IMR-90 (cell line): Measurements from ENCODE around the gene RGS14. TPM values are rescaled to one million over a fixed set of nuclear protein-coding genes. Genes with fewer than 3 reads are reported as not detected.

Experiments
- ATAC-seq: fragments of 200-7000 bp; cut with Tn5 transposase; 2 replicates; pipeline ENCODE4 v1.9.1; 2020; ENCODE audit warnings: low read depth, mild to moderate bottlenecking, moderate library complexity
- BruUV-seq: library from RNA; stranded (reverse); fragments of 400-500 nt; replicated peaks from 2 replicates; lab custom pipeline; 2021; lab: Mats Ljungman, UMichigan
- CTCF ChIA-PET: fragments of 300-600 bp; formaldehyde crosslinking; extraction: SDS; loops from one replicate; lab custom pipeline; 2021; ENCODE audit warnings: antibody characterized with exemption; lab: Yijun Ruan, JAX
- POLR2A ChIA-PET: fragments of 300-600 bp; sonication (Branson Sonifier 250); formaldehyde crosslinking; loops from one replicate; lab custom pipeline; 2022; ENCODE audit warnings: antibody characterized with exemption; ENCODE audit not compliant: unreplicated experiment; lab: Charles Lee
- DNase-seq: peaks from one replicate; pipeline ENCODE4 v3.0.0; 2013
- H2AFZ ChIP-seq: replicated peaks from 2 replicates; pipeline ENCODE3; 2013; ENCODE audit warnings: low read length, mild to moderate bottlenecking; ENCODE audit not compliant: poor library complexity
- H2AK5ac ChIP-seq: 2 replicates; pipeline ENCODE4 v1.6.1; 2013; ENCODE audit warnings: low read depth, low read length, inconsistent platforms
- H2AK9ac ChIP-seq: replicated peaks from 2 replicates; pipeline ENCODE3; 2013; ENCODE audit warnings: mild to moderate bottlenecking, low read depth, low read length, moderate library complexity; ENCODE audit not compliant: poor library complexity
- H2BK120ac ChIP-seq: 2 replicates; pipeline ENCODE4 v1.6.1; 2013; ENCODE audit warnings: low read depth, low read length, inconsistent platforms
- H2BK15ac ChIP-seq: 3 replicates; pipeline ENCODE4 v1.6.1; 2013; ENCODE audit warnings: low read depth, low read length, inconsistent platforms
- H2BK20ac ChIP-seq: 2 replicates; pipeline ENCODE4 v1.6.1; 2013; ENCODE audit warnings: low read depth, mild to moderate bottlenecking, inconsistent platforms, low read length, moderate library complexity
- H2BK5ac ChIP-seq: 2 replicates; pipeline ENCODE4 v1.6.1; 2013; ENCODE audit warnings: mild to moderate bottlenecking, low read depth, low read length, inconsistent platforms; ENCODE audit not compliant: poor library complexity, severe bottlenecking
- H3K14ac ChIP-seq: replicated peaks from 2 replicates; pipeline ENCODE4 v1.6.1; 2013; ENCODE audit warnings: low read depth, low read length, inconsistent platforms
- H3K18ac ChIP-seq: 2 replicates; pipeline ENCODE4 v1.6.1; 2013; ENCODE audit warnings: low read depth, low read length, control low read depth
- H3K23ac ChIP-seq: 2 replicates; pipeline ENCODE4 v1.6.1; 2013; ENCODE audit warnings: low read depth, low read length, inconsistent platforms
- H3K27ac ChIP-seq: 2 replicates; pipeline ENCODE4 v1.5.1; 2013; ENCODE audit warnings: mild to moderate bottlenecking, control low read depth, low read length; ENCODE audit not compliant: insufficient read depth
- H3K27me3 ChIP-seq: 2 replicates; pipeline ENCODE4 v1.6.1; 2013; ENCODE audit warnings: low read length; ENCODE audit not compliant: control insufficient read depth, insufficient read depth
- H3K36me3 ChIP-seq: 2 replicates; pipeline ENCODE4 v1.6.1; 2013; ENCODE audit warnings: low read length, mixed read lengths; ENCODE audit not compliant: control insufficient read depth, insufficient read depth
- H3K4ac ChIP-seq: 2 replicates; pipeline ENCODE4 v1.6.1; 2013; ENCODE audit warnings: low read depth, low read length, inconsistent platforms
- H3K4me1 ChIP-seq: 2 replicates; pipeline ENCODE4 v1.6.1; 2013; ENCODE audit warnings: low read length, mixed read lengths; ENCODE audit not compliant: control insufficient read depth, insufficient read depth
- H3K4me2 ChIP-seq: 2 replicates; pipeline ENCODE4 v1.6.1; 2013; ENCODE audit warnings: low read depth, mild to moderate bottlenecking, control low read depth, low read length, moderate library complexity
- H3K4me3 ChIP-seq: 2 replicates; pipeline ENCODE4 v1.5.1; 2013; ENCODE audit warnings: low read depth, mild to moderate bottlenecking, control low read depth, low read length, moderate library complexity; ENCODE audit not compliant: insufficient read depth
- H3K56ac ChIP-seq: 2 replicates; pipeline ENCODE4 v1.6.1; 2013; ENCODE audit warnings: low read length, inconsistent platforms; ENCODE audit not compliant: insufficient read depth; ENCODE audit errors: extremely low read depth
- H3K79me1 ChIP-seq, 2 experiments: 2 replicates each; pipeline ENCODE4 v1.6.1; 2013; ENCODE audit warnings: low read length in 2 of 2, inconsistent platforms in 1 of 2, low read depth in 1 of 2
- H3K9ac ChIP-seq: 2 replicates; pipeline ENCODE4 v1.6.1; 2013; ENCODE audit warnings: low read depth, low read length, control low read depth
- H3K9me1 ChIP-seq: 2 replicates; pipeline ENCODE4 v1.6.1; 2013; ENCODE audit warnings: low read length, inconsistent platforms; ENCODE audit not compliant: insufficient read depth
- H3K9me3 ChIP-seq: 2 replicates; pipeline ENCODE4 v1.6.1; 2013; ENCODE audit warnings: low read length; ENCODE audit not compliant: control insufficient read depth, insufficient read depth
- H4K20me1 ChIP-seq: 2 replicates; pipeline ENCODE4 v1.6.1; 2013; ENCODE audit warnings: low read length, inconsistent platforms; ENCODE audit not compliant: insufficient read depth
- H4K5ac ChIP-seq: 2 replicates; pipeline ENCODE4 v1.6.1; 2013; ENCODE audit warnings: mild to moderate bottlenecking, low read depth, low read length, control low read depth
- H4K8ac ChIP-seq, 2 experiments: 2 replicates each; pipeline ENCODE4 v1.6.1; 2013; ENCODE audit warnings: low read depth in 2 of 2, low read length in 2 of 2, control low read depth in 1 of 2, inconsistent platforms in 1 of 2
- H4K91ac ChIP-seq: 2 replicates; pipeline ENCODE4 v1.6.1; 2013; ENCODE audit warnings: low read depth, low read length, inconsistent platforms; ENCODE audit not compliant: insufficient read depth
- POLR2A ChIP-seq: IDR thresholded peaks from 2 replicates; pipeline ENCODE4 v1.6.1; 2012; ENCODE audit warnings: mild to moderate bottlenecking, low read depth, low read length
- RAD21 ChIP-seq: IDR thresholded peaks from 2 replicates; pipeline ENCODE4 v1.6.1; 2012; ENCODE audit warnings: low read length, improper control_type of control experiment
- RFX5 ChIP-seq: IDR thresholded peaks from 2 replicates; pipeline ENCODE4 v1.8.0; 2012; ENCODE audit warnings: low read depth, mild to moderate bottlenecking, low read length, moderate library complexity
- SMC3 ChIP-seq: fragments of 150-350 bp; IDR thresholded peaks from 2 replicates; pipeline ENCODE4 v1.6.1; 2016; ENCODE audit warnings: low read depth, mild to moderate bottlenecking, antibody characterized with exemption, low read length, moderate library complexity
- USF2 ChIP-seq: fragments of 150-350 bp; IDR thresholded peaks from 2 replicates; pipeline ENCODE4 v1.6.1; 2017; ENCODE audit warnings: mild to moderate bottlenecking, antibody characterized with exemption, low read length, low read depth
- WGBS, 2 experiments: methylation state at CpG; one replicate each; pipeline versions ENCODE4 v1.1.5 to v1.1.7; 2013; ENCODE audit warnings: missing lambda C conversion rate in 2 of 2; ENCODE audit not compliant: insufficient read length in 1 of 2; ENCODE audit errors: extremely low coverage in 2 of 2; 5-methylcytosine and 5-hydroxymethylcytosine counted together
- dilution Hi-C: fragments of 300-500 bp; cut with HindIII; formaldehyde crosslinking; loops from one replicate; pipeline ENCODE4 v1.14.3; 2018; ENCODE audit warnings: low sequenced_read_pairs; ENCODE audit not compliant: unreplicated experiment
- in situ Hi-C: fragments of 300-500 bp; cut with MboI; formaldehyde crosslinking; loops from 3 replicates; pipeline ENCODE4 v1.14.3; 2019; ENCODE audit warnings: low sequenced_read_pairs, inconsistent platforms, mixed read lengths
- intact Hi-C: fragments of 100-400 bp; cut with micrococcal nuclease; formaldehyde crosslinking; loops from 2 replicates; pipeline ENCODE4 v1.10.0; 2022
- polyA plus RNA-seq, 3 experiments: library from polyadenylated mRNA; depleted of rRNA; stranded (reverse); fragments of >200 nt; gene quantifications; 2 replicates each; pipeline ENCODE4 v1.2.3, GENCODE V29; 2012; ENCODE audit warnings: low replicate concordance in 1 of 3
- total RNA-seq: library from RNA; depleted of rRNA; stranded (reverse); fragments of >200 nt; gene quantifications from 2 replicates; pipeline ENCODE4 v1.2.3, GENCODE V29; 2012

The RGS14 gene
- total and polyA plus RNA-seq, 2 of the 4 experiments (the other 2 are of a cell fraction) = 1.1 to 6.5 TPM

- no peak; the same call in 1 of the 2 replicates for TF ChIP-seq RAD21
- TF ChIP-seq RFX5 = no peak
- no peak for TF ChIP-seq SMC3
- TF ChIP-seq POLR2A = no peak
Measured at GRCh38 chr5:177378884-177379883, 21.5 kb downstream of the RGS14 start (continued).

- no peak overlapping the region for H3K9ac ChIP-seq
- intact Hi-C loops (no loop called here), in situ Hi-C loops (no loop called here), dilution Hi-C loops (no loop called here)
- no peak overlapping the region for H4K91ac ChIP-seq
- H2BK15ac ChIP-seq = no peak overlapping the region
- H3K27ac ChIP-seq = no peak overlapping the region
- H3K4me2 ChIP-seq = no peak overlapping the region
- H4K8ac ChIP-seq = no peak overlapping the region
- H3K4me3 ChIP-seq = no peak overlapping the region
- TF ChIP-seq USF2 = no peak
- no peak overlapping the region for H3K18ac ChIP-seq
- H3K23ac ChIP-seq = no peak overlapping the region
- H3K9me3 ChIP-seq = no peaks in the 10 kb centered on the region
- no peak overlapping the region for H3K4ac ChIP-seq
- H3K9me1 ChIP-seq = peaks cover 6% of the 10 kb centered on the region; the same call in 1 of the 2 replicates
- peaks cover 9% of the 10 kb centered on the region; the same call in 1 of the 2 replicates for H3K4me1 ChIP-seq
- no peaks in the 10 kb centered on the region for H4K20me1 ChIP-seq
- no peak overlapping the region for H3K56ac ChIP-seq
- no peaks in the 10 kb centered on the region for H3K79me1 ChIP-seq
- ChIA-PET POLR2A (no interaction called here), CTCF (no interaction called here)
- no peaks in the 10 kb centered on the region for H3K36me3 ChIP-seq
- H2BK20ac ChIP-seq = no peak overlapping the region
- ATAC-seq (no peak), DNase-seq (no peak)
- H2AFZ ChIP-seq = no peak overlapping the region
- BruUV-seq = no TSS peak
- H4K5ac ChIP-seq = no peak overlapping the region
- no peak overlapping the region for H2BK5ac ChIP-seq
- peaks cover 33% of the 10 kb centered on the region for H3K27me3 ChIP-seq
- WGBS, 2 experiments = 71% methylated on average over 1 of the region's 6 CpGs; no CpG with 5 or more reads in 1 of the 2 experiments
- no peak overlapping the region for H2AK9ac ChIP-seq
- H2AK5ac ChIP-seq = peak overlapping the region; percentile 27; the same call in 1 of the 2 replicates
- H3K14ac ChIP-seq = no peak overlapping the region
- no peak overlapping the region for H2BK120ac ChIP-seq
Measured at GRCh38 chr5:177380805-177381126, 23.0 kb downstream of the RGS14 start.
